IMR-90 (cell line): ENCODE measurements around the gene TTLL9.

Experiments
- BHLHE40 ChIP-seq: fragments of 150-350 bp; IDR thresholded peaks from 2 replicates; pipeline ENCODE4 v1.6.1; 2016; ENCODE audit warnings: mild to moderate bottlenecking, low read depth, low read length
- MAFK ChIP-seq: IDR thresholded peaks from 2 replicates; pipeline ENCODE4 v1.6.1; 2012; ENCODE audit warnings: low read depth, low read length, improper control_type of control experiment
- MAZ ChIP-seq: IDR thresholded peaks from 2 replicates; pipeline ENCODE4 v1.6.1; 2012; ENCODE audit warnings: low read depth, mild to moderate bottlenecking, low read length, improper control_type of control experiment, moderate library complexity, borderline replicate concordance
- NFE2L2 ChIP-seq: fragments of 150-350 bp; IDR thresholded peaks from 2 replicates; pipeline ENCODE4 v1.6.1; 2016; ENCODE audit warnings: low read depth, mild to moderate bottlenecking, low read length
- POLR2A ChIP-seq: IDR thresholded peaks from 2 replicates; pipeline ENCODE4 v1.6.1; 2012; ENCODE audit warnings: mild to moderate bottlenecking, low read depth, low read length
- RAD21 ChIP-seq: IDR thresholded peaks from 2 replicates; pipeline ENCODE4 v1.6.1; 2012; ENCODE audit warnings: low read length, improper control_type of control experiment
- RCOR1 ChIP-seq: IDR thresholded peaks from 2 replicates; pipeline ENCODE4 v1.6.1; 2012; ENCODE audit warnings: mild to moderate bottlenecking, low read length, improper control_type of control experiment; ENCODE audit not compliant: insufficient replicate concordance
- RFX5 ChIP-seq: IDR thresholded peaks from 2 replicates; pipeline ENCODE4 v1.8.0; 2012; ENCODE audit warnings: low read depth, mild to moderate bottlenecking, low read length, moderate library complexity
- SMC3 ChIP-seq: fragments of 150-350 bp; IDR thresholded peaks from 2 replicates; pipeline ENCODE4 v1.6.1; 2016; ENCODE audit warnings: low read depth, mild to moderate bottlenecking, antibody characterized with exemption, low read length, moderate library complexity
- TF ChIP-seq, protein P1 (sequence below): conservative IDR thresholded peaks from 2 replicates; pipeline ENCODE4 v1.5.1; 2012; ENCODE audit warnings: mild to moderate bottlenecking, low read depth, low read length, improper control_type of control experiment
- TF ChIP-seq, protein P2 (sequence below): fragments of 150-350 bp; IDR thresholded peaks from 2 replicates; pipeline ENCODE4 v1.6.1; 2016; ENCODE audit warnings: low read depth, mild to moderate bottlenecking, low read length, moderate library complexity, borderline replicate concordance
- TF ChIP-seq, protein P3 (sequence below): fragments of 150-350 bp; IDR thresholded peaks from 2 replicates; pipeline ENCODE4 v1.6.1; 2017; ENCODE audit warnings: mild to moderate bottlenecking, antibody characterized with exemption, low read length, low read depth

DNA sequence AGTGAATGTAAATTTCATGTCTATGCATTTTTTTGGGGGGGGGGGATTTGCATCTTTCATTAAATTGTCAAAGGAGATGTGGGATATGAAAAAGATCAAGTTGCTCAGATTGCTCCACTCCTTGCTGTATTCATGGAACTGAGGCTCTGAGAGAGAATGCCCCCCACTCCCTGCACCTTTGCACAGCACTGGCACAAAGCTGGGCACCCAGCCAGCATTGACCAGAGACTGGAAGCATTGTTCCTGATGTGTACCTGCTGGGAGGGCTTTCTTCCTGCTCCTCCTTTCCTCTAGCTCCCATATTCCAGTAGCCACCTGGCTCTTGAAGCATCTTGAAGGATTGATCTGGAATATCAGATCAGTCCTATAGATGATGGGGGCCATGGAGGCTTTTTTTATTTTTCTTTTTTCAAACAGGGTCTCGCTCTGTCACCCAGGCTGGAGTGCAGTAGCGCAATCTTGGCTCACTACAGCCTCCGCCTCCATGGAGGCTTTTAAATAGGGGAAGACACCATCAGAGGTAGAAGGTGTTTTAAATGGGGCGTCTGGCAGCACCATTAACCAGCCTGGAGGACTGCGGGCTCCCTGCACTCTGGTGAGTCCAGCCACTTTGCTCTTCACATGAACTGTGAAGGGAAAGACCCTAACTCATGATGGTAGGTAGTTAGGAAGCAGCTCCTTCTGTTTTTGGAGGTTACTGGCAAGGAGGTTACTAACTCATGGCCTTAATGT is 11.0 kb upstream of the TTLL9 start:
- TF ChIP-seq POLR2A (no peak), NFE2L2 (no peak), RFX5 (no peak), MAZ (no peak), RCOR1 (no peak), MAFK (no peak), RAD21 (no peak), SMC3 (no peak), BHLHE40 (no peak)
- TF ChIP-seq, protein P1, sequence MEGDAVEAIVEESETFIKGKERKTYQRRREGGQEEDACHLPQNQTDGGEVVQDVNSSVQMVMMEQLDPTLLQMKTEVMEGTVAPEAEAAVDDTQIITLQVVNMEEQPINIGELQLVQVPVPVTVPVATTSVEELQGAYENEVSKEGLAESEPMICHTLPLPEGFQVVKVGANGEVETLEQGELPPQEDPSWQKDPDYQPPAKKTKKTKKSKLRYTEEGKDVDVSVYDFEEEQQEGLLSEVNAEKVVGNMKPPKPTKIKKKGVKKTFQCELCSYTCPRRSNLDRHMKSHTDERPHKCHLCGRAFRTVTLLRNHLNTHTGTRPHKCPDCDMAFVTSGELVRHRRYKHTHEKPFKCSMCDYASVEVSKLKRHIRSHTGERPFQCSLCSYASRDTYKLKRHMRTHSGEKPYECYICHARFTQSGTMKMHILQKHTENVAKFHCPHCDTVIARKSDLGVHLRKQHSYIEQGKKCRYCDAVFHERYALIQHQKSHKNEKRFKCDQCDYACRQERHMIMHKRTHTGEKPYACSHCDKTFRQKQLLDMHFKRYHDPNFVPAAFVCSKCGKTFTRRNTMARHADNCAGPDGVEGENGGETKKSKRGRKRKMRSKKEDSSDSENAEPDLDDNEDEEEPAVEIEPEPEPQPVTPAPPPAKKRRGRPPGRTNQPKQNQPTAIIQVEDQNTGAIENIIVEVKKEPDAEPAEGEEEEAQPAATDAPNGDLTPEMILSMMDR: no peak
- TF ChIP-seq, protein P2, sequence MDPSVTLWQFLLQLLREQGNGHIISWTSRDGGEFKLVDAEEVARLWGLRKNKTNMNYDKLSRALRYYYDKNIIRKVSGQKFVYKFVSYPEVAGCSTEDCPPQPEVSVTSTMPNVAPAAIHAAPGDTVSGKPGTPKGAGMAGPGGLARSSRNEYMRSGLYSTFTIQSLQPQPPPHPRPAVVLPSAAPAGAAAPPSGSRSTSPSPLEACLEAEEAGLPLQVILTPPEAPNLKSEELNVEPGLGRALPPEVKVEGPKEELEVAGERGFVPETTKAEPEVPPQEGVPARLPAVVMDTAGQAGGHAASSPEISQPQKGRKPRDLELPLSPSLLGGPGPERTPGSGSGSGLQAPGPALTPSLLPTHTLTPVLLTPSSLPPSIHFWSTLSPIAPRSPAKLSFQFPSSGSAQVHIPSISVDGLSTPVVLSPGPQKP: no peak
- TF ChIP-seq, protein P3, sequence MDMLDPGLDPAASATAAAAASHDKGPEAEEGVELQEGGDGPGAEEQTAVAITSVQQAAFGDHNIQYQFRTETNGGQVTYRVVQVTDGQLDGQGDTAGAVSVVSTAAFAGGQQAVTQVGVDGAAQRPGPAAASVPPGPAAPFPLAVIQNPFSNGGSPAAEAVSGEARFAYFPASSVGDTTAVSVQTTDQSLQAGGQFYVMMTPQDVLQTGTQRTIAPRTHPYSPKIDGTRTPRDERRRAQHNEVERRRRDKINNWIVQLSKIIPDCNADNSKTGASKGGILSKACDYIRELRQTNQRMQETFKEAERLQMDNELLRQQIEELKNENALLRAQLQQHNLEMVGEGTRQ: no peak
